Calu3 (cell line): Measurements from ENCODE around the gene EPX. TPM values are rescaled to one million over a fixed set of nuclear protein-coding genes. Genes with fewer than 3 reads are reported as not detected.

Source experiments
- BruUV-seq: library from RNA; stranded (reverse); fragments of 400-500 nt; replicated peaks from 2 replicates; lab custom pipeline; 2021; lab: Mats Ljungman, UMichigan
- CTCF ChIA-PET: fragments of 300-600 bp; sonication (Branson Sonifier 250); formaldehyde crosslinking; loops from one replicate; lab custom pipeline; 2022; ENCODE audit warnings: antibody characterized with exemption; lab: Charles Lee
- DNase-seq: peaks from one replicate; pipeline ENCODE4 v3.0.0; 2022
- H3K27ac Mint-ChIP-seq: one replicate; pipeline ENCODE4 v1.8.0; 2022; ENCODE audit warnings: mixed read lengths; ENCODE audit not compliant: unreplicated experiment
- H3K27me3 Mint-ChIP-seq: one replicate; pipeline ENCODE4 v1.8.0; 2022; ENCODE audit warnings: mixed read lengths; ENCODE audit not compliant: unreplicated experiment
- H3K36me3 Mint-ChIP-seq: one replicate; pipeline ENCODE4 v1.8.0; 2022; ENCODE audit warnings: mild to moderate bottlenecking, moderate library complexity, mixed read lengths; ENCODE audit not compliant: insufficient read depth, unreplicated experiment
- H3K4me1 Mint-ChIP-seq: one replicate; pipeline ENCODE4 v1.8.0; 2022; ENCODE audit warnings: mild to moderate bottlenecking, low read depth, mixed read lengths; ENCODE audit not compliant: unreplicated experiment
- H3K4me3 Mint-ChIP-seq: one replicate; pipeline ENCODE4 v1.8.0; 2022; ENCODE audit warnings: mild to moderate bottlenecking, low read depth, moderate library complexity, mixed read lengths; ENCODE audit not compliant: unreplicated experiment
- H3K9me3 Mint-ChIP-seq: one replicate; pipeline ENCODE4 v1.8.0; 2022; ENCODE audit warnings: low read depth, mixed read lengths; ENCODE audit not compliant: unreplicated experiment
- CTCF ChIP-seq: fragments of 200-600 bp; IDR thresholded peaks from one replicate; pipeline ENCODE4 v1.8.0; 2022; ENCODE audit warnings: antibody characterized with exemption; ENCODE audit not compliant: unreplicated experiment
- intact Hi-C: fragments of 100-400 bp; cut with micrococcal nuclease; formaldehyde crosslinking; loops from one replicate; pipeline ENCODE4 v1.10.0; 2022; ENCODE audit not compliant: unreplicated experiment
- total RNA-seq: library from RNA; stranded (reverse); gene quantifications from 2 replicates; pipeline ENCODE4 v1.2.3, GENCODE V29; 2022

The EPX gene
- total RNA-seq, 1 experiment from 2014 or later, result not detected

- TF ChIP-seq CTCF, result no peak
- intact Hi-C loops, result no loop called here
- no peaks in the 10 kb centered on the region for H3K9me3 Mint-ChIP-seq
- no peak for DNase-seq
- CTCF ChIA-PET, result interaction anchor here (0.5 kb wide), 1 partner anchor 533 kb away, joined by 8 read pairs; no protein-coding TSS in a partner anchor
- no peaks in the 10 kb centered on the region for H3K36me3 Mint-ChIP-seq
- BruUV-seq, result no TSS peak
- no peak overlapping the region for H3K27ac Mint-ChIP-seq
- no peak overlapping the region for H3K4me3 Mint-ChIP-seq
- H3K27me3 Mint-ChIP-seq, result peaks cover 89% of the 10 kb centered on the region
- H3K4me1 Mint-ChIP-seq, result no peaks in the 10 kb centered on the region
Measured at GRCh38 chr17:58242171-58242784, 49.8 kb downstream of the EPX start.

- no peak overlapping the region for H3K27ac Mint-ChIP-seq
- intact Hi-C loops, result no loop called here
- no peaks in the 10 kb centered on the region for H3K36me3 Mint-ChIP-seq
- H3K4me1 Mint-ChIP-seq, result no peaks in the 10 kb centered on the region
- no TSS peak for BruUV-seq
- CTCF ChIA-PET, result no interaction called here
- TF ChIP-seq CTCF, result no peak
- no peak overlapping the region for H3K4me3 Mint-ChIP-seq
- DNase-seq, result no peak
- H3K9me3 Mint-ChIP-seq, result no peaks in the 10 kb centered on the region
- peaks cover 95% of the 10 kb centered on the region for H3K27me3 Mint-ChIP-seq
Measured at GRCh38 chr17:58244963-58245362, 52.4 kb downstream of the EPX start.

GRCh38 chr17:58245428-58246103, 53.0 kb downstream of the EPX start:
- BruUV-seq, result no TSS peak
- Mint-ChIP-seq H3K27me3 (peaks cover 95% of the 10 kb centered on the region), H3K4me1 (no peaks in the 10 kb centered on the region), H3K4me3 (no peak overlapping the region), H3K9me3 (no peaks in the 10 kb centered on the region), H3K36me3 (no peaks in the 10 kb centered on the region), H3K27ac (no peak overlapping the region)
- no peak for TF ChIP-seq CTCF
- intact Hi-C loops, result no loop called here
- DNase-seq, result no peak
- CTCF ChIA-PET, result no interaction called here

GRCh38 chr17:58246104-58246740, 53.7 kb downstream of the EPX start:
- no peaks in the 10 kb centered on the region for H3K4me1 Mint-ChIP-seq
- no peak overlapping the region for H3K4me3 Mint-ChIP-seq
- no peak for TF ChIP-seq CTCF
- H3K27me3 Mint-ChIP-seq, result peaks cover 90% of the 10 kb centered on the region
- intact Hi-C loops, result no loop called here
- H3K36me3 Mint-ChIP-seq, result no peaks in the 10 kb centered on the region
- CTCF ChIA-PET, result no interaction called here
- BruUV-seq, result no TSS peak
- H3K27ac Mint-ChIP-seq, result no peak overlapping the region
- H3K9me3 Mint-ChIP-seq, result no peaks in the 10 kb centered on the region
- DNase-seq, result no peak
